BJ (cell line): ENCODE results near the gene TMEM14A. TPM values are rescaled to one million over a fixed set of nuclear protein-coding genes. Genes with fewer than 3 reads are reported as not detected.
A peak's percentile ranks its signal among the peaks of the same experiment; 100 is the strongest.

ENCODE experiments used
- CTCF ChIA-PET: fragments of 350-600 bp; formaldehyde crosslinking; extraction: SDS; loops from one replicate; lab custom pipeline; 2021; ENCODE audit warnings: antibody characterized with exemption, inconsistent platforms; lab: Yijun Ruan, JAX
- POLR2A ChIA-PET: fragments of 300-600 bp; sonication (Branson Sonifier 250); formaldehyde crosslinking; extraction: SDS; loops from one replicate; lab custom pipeline; 2021; ENCODE audit warnings: antibody characterized with exemption; lab: Charles Lee
- DNase-seq: peaks from one replicate; pipeline ENCODE4 v3.0.0-alpha.2; 2011; ENCODE audit warnings: low read depth
- H3K27me3 ChIP-seq: 2 replicates; pipeline ENCODE4 v1.6.0; 2011; ENCODE audit warnings: low read length; ENCODE audit not compliant: control insufficient read depth, insufficient read depth
- H3K36me3 ChIP-seq: 2 replicates; pipeline ENCODE4 v1.5.1; 2011; ENCODE audit warnings: low read length; ENCODE audit not compliant: control insufficient read depth, insufficient read depth
- H3K4me3 ChIP-seq: 2 replicates; pipeline ENCODE4 v1.5.1; 2011; ENCODE audit warnings: low read depth, mild to moderate bottlenecking, control low read depth, low read length
- CTCF ChIP-seq: IDR thresholded peaks from 2 replicates; pipeline ENCODE4 v1.5.1; 2011; ENCODE audit warnings: low read depth, mild to moderate bottlenecking, control low read depth, inconsistent platforms, low read length, moderate library complexity; ENCODE audit not compliant: insufficient read depth
- polyA minus RNA-seq: library from RNA; depleted of rRNA, polyadenylated mRNA; stranded (reverse); fragments of >200 nt; gene quantifications from 2 replicates; pipeline ENCODE4 v1.2.3, GENCODE V29; 2011; rRNA and poly(A)+ RNA removed
- polyA plus RNA-seq: library from polyadenylated mRNA; depleted of rRNA; stranded (reverse); fragments of >200 nt; gene quantifications from 2 replicates; pipeline ENCODE4 v1.2.3, GENCODE V29; 2011; rRNA removed

Gene TMEM14A
- polyA plus RNA-seq = 20.4 and 30.0 TPM in 2 replicates
- polyA minus RNA-seq = 2.9 and 3.9 TPM in 2 replicates

GRCh38 chr6:52670502-52671409, at the start of gene TMEM14A:
Gene TMEM14A, plus strand, starts transcription at chr6:52671113. Its CDS starts 5,990 bp downstream, at chr6:52677103.
- Histone ChIP-seq H3K27me3 (no peaks in the 10 kb centered on the region), H3K4me3 (peak within 1 kb of the TSS; percentile 73), H3K36me3 (peaks cover 2% of the 10 kb centered on the region)
- peak; percentile 67 for DNase-seq
- ChIA-PET POLR2A (no interaction called here), CTCF (interaction anchor here (0.5 to 1.0 kb wide), 3 partner anchors 254 to 409 kb away, joined by 3 to 4 read pairs (median 3); no protein-coding TSS in a partner anchor)
- TF ChIP-seq CTCF = peak; percentile 21; the same call in 1 of the 2 replicates

GRCh38 chr6:52621631-52622030, 49.3 kb upstream of the TMEM14A start:
- CTCF ChIA-PET = no interaction called here
- POLR2A ChIA-PET = no interaction called here
- no peak overlapping the region for H3K4me3 ChIP-seq

GRCh38 chr6:52622810-52623209, 48.1 kb upstream of the TMEM14A start:
- Histone ChIP-seq H3K36me3 (no peaks in the 10 kb centered on the region), H3K27me3 (no peaks in the 10 kb centered on the region), H3K4me3 (no peak overlapping the region)
- ChIA-PET CTCF (no interaction called here), POLR2A (no interaction called here)
- DNase-seq = no peak
- no peak for TF ChIP-seq CTCF

More at GRCh38 chr6:52621631-52622030, 49.3 kb upstream of the TMEM14A start:
- no peak for TF ChIP-seq CTCF
- no peak for DNase-seq
- Histone ChIP-seq H3K27me3 (no peaks in the 10 kb centered on the region), H3K36me3 (no peaks in the 10 kb centered on the region)

GRCh38 chr6:52632011-52632410, 38.9 kb upstream of the TMEM14A start:
- POLR2A ChIA-PET = no interaction called here
- no peak for DNase-seq
- Histone ChIP-seq H3K4me3 (no peak overlapping the region), H3K27me3 (no peaks in the 10 kb centered on the region), H3K36me3 (no peaks in the 10 kb centered on the region)
- no peak for TF ChIP-seq CTCF
- CTCF ChIA-PET = interaction anchor here (0.9 to 1.7 kb wide), 2 partner anchors 21 to 25 kb away, joined by 3 to 5 read pairs; no protein-coding TSS in a partner anchor

GRCh38 chr6:52634211-52634610, 36.7 kb upstream of the TMEM14A start:
- no peak for TF ChIP-seq CTCF
- Histone ChIP-seq H3K27me3 (no peaks in the 10 kb centered on the region), H3K36me3 (no peaks in the 10 kb centered on the region), H3K4me3 (no peak overlapping the region)
- ChIA-PET POLR2A (interaction anchor here (0.6 kb wide), 1 partner anchor 569 kb away, joined by 4 read pairs; no protein-coding TSS in a partner anchor), CTCF (interaction anchor here (1.1 to 1.9 kb wide), 4 partner anchors 18 to 58 kb away, joined by 3 to 15 read pairs (median 5); no protein-coding TSS in a partner anchor)
- no peak for DNase-seq
